ENCODE data around the gene BLACAT1.

The BLACAT1 gene

GRCh38 chr1:205452933-205453332 lies 2.9 kb downstream of the BLACAT1 start:
- ATAC-seq = no peak
- TF ChIP-seq TOX (CRISPR knock-in tag; IDR thresholded peaks at IDR 0.05; ENCODE audit: borderline replicate concordance) (no peak), ZNF70 (CRISPR knock-in tag; IDR thresholded peaks at IDR 0.05) (no peak), BACH2 (CRISPR knock-in tag; IDR thresholded peaks at IDR 0.05; ENCODE audit: borderline replicate concordance) (no peak), GLIS3 (CRISPR knock-in tag; IDR thresholded peaks at IDR 0.05) (no peak), ISL1 (CRISPR knock-in tag; IDR thresholded peaks at IDR 0.05) (no peak), PPARA (CRISPR knock-in tag; IDR thresholded peaks at IDR 0.05; ENCODE audit: borderline replicate concordance) (no peak), SNAI2 (CRISPR knock-in tag; IDR thresholded peaks at IDR 0.05) (no peak), TSHZ2 (CRISPR knock-in tag; IDR thresholded peaks at IDR 0.05) (no peak), RARB (CRISPR knock-in tag; IDR thresholded peaks at IDR 0.05) (no peak), CSDC2 (CRISPR knock-in tag; IDR thresholded peaks at IDR 0.05) (no peak), ZC3H10 (CRISPR knock-in tag; IDR thresholded peaks at IDR 0.05) (no peak), PATZ1 (CRISPR knock-in tag; IDR thresholded peaks at IDR 0.05; ENCODE audit: borderline replicate concordance) (no peak), ZNF8 (CRISPR knock-in tag; IDR thresholded peaks at IDR 0.05) (no peak), TCF4 (CRISPR knock-in tag; IDR thresholded peaks at IDR 0.05; ENCODE audit: borderline replicate concordance) (no peak), ESRRG (CRISPR knock-in tag; IDR thresholded peaks at IDR 0.05) (no peak), ZNF565 (CRISPR knock-in tag; conservative IDR thresholded peaks at IDR 0.05; ENCODE audit: low read depth) (no peak), ZFP3 (CRISPR knock-in tag; IDR thresholded peaks at IDR 0.05) (no peak), CREB5 (CRISPR knock-in tag; IDR thresholded peaks at IDR 0.05; ENCODE audit: low read depth) (no peak), ZFP30 (CRISPR knock-in tag; IDR thresholded peaks at IDR 0.05) (no peak)
- TF ChIP-seq, protein P1, sequence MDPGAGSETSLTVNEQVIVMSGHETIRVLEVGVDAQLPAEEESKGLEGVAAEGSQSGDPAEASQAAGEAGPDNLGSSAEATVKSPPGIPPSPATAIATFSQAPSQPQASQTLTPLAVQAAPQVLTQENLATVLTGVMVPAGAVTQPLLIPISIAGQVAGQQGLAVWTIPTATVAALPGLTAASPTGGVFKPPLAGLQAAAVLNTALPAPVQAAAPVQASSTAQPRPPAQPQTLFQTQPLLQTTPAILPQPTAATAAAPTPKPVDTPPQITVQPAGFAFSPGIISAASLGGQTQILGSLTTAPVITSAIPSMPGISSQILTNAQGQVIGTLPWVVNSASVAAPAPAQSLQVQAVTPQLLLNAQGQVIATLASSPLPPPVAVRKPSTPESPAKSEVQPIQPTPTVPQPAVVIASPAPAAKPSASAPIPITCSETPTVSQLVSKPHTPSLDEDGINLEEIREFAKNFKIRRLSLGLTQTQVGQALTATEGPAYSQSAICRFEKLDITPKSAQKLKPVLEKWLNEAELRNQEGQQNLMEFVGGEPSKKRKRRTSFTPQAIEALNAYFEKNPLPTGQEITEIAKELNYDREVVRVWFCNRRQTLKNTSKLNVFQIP (CRISPR knock-in tag; IDR thresholded peaks at IDR 0.05; ENCODE audit: borderline replicate concordance, low read depth) = no peak

GRCh38 chr1:205452364-205452763 lies 3.5 kb downstream of the BLACAT1 start:
- no peak for ATAC-seq
- TF ChIP-seq ARNTL (CRISPR knock-in tag; IDR thresholded peaks at IDR 0.05; ENCODE audit: borderline replicate concordance, low read depth) (no peak), CREB5 (CRISPR knock-in tag; IDR thresholded peaks at IDR 0.05; ENCODE audit: low read depth) (no peak), ZNF565 (CRISPR knock-in tag; conservative IDR thresholded peaks at IDR 0.05; ENCODE audit: low read depth) (no peak), ZFP3 (CRISPR knock-in tag; IDR thresholded peaks at IDR 0.05) (no peak), RARB (CRISPR knock-in tag; IDR thresholded peaks at IDR 0.05) (no peak), BACH2 (CRISPR knock-in tag; IDR thresholded peaks at IDR 0.05; ENCODE audit: borderline replicate concordance) (no peak), CSRNP3 (CRISPR knock-in tag; IDR thresholded peaks at IDR 0.05) (no peak), ZFP30 (CRISPR knock-in tag; IDR thresholded peaks at IDR 0.05) (no peak), PPARA (CRISPR knock-in tag; IDR thresholded peaks at IDR 0.05; ENCODE audit: borderline replicate concordance) (no peak), SNAI2 (CRISPR knock-in tag; IDR thresholded peaks at IDR 0.05) (no peak), ESRRG (CRISPR knock-in tag; IDR thresholded peaks at IDR 0.05) (no peak), ZNF70 (CRISPR knock-in tag; IDR thresholded peaks at IDR 0.05) (no peak), TOX (CRISPR knock-in tag; IDR thresholded peaks at IDR 0.05; ENCODE audit: borderline replicate concordance) (no peak), ISL1 (CRISPR knock-in tag; IDR thresholded peaks at IDR 0.05) (no peak), CSDC2 (CRISPR knock-in tag; IDR thresholded peaks at IDR 0.05) (no peak), TCF4 (CRISPR knock-in tag; IDR thresholded peaks at IDR 0.05; ENCODE audit: borderline replicate concordance) (no peak)
- TF ChIP-seq, protein P1 (CRISPR knock-in tag; IDR thresholded peaks at IDR 0.05; ENCODE audit: borderline replicate concordance, low read depth) = no peak
